SK-N-MC (cell line): Measurements from ENCODE around the gene LRRC23.

ENCODE experiments used
- EZH2 ChIP-seq: fragments of 200-600 bp; sonication (generic); IDR thresholded peaks from one replicate; pipeline ENCODE4 v1.6.1; 2017; ENCODE audit warnings: antibody characterized with exemption
- POLR2AphosphoS5 ChIP-seq: IDR thresholded peaks from 2 replicates; pipeline ENCODE4 v1.6.1; 2012; ENCODE audit warnings: mild to moderate bottlenecking, low read depth, low read length, borderline replicate concordance

- no peak for TF ChIP-seq EZH2
- TF ChIP-seq POLR2AphosphoS5, result peak; percentile 51; the same call in 1 of the 2 replicates
Observed at GRCh38 chr12:6872073-6873048, 32.3 kb upstream of the LRRC23 start.
